Stimulated activated CD4-positive, alpha-beta T cell treated with anti-CD3 and anti-CD28 coated beads, Interleukin-1b, Interleukin-23, amount 100 ng/mL, for 1 hour (primary cell): ENCODE results near the gene RPA1.
"Not testable (repeated sequence)": the region's sequence is repeated elsewhere in the genome, so short reads cannot be mapped to it uniquely, and the experiment has no call there.

ENCODE experiments used
- DNase-seq, 2 donors: peaks; one replicate each; pipeline ENCODE4 v3.0.0-alpha.2; 2020; ENCODE audit warnings: low read depth in 2 of 2

RPA1 gene

DNA sequence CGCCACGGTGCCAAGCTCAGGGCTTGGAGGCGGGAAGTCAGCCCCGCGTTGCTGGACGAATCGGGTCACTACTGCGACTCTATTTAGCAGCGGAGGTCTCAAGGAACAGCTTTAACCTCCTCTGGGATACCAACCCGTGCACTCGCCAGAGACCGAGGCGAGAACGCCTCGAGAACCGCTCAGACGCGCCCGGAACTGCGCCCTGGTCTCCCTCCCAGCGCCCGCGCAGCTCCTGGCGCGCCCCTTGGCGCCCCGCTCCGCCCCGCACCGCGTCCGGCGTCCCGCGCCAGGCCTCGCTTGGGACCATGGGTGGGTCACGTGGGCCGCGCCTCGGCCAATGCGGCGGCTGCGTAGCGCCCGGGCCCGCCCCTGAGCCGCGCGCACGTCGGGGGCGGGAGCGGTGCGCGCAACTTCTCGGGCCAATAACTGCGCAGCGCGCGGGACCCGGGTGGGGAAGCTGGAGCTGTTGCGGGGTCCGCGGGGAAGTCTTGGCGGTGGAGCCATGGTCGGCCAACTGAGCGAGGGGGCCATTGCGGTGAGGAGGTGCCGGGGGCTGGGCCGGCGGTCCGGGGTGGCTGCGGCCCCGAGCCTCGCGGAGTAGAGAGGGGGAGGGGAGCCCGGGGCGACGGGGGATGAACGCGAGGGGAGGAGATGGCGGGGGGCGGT is at the start of gene RPA1, which contains the start of gene SMYD4:
Gene RPA1, plus strand, starts transcription at position 414 of the 666 bp plus-strand sequence. Its CDS starts 89 bp downstream, at position 503.
Gene SMYD4, minus strand, starts transcription at position 311 of the 666 bp plus-strand sequence. CDS start 1,908 bp downstream, outside the sequence.
- peak; percentile 59 to 71 for DNase-seq

- DNase-seq, result no peak
These were observed 47.6 kb upstream of the RPA1 start for GRCh38 chr17:1782171-1782567.

DNA sequence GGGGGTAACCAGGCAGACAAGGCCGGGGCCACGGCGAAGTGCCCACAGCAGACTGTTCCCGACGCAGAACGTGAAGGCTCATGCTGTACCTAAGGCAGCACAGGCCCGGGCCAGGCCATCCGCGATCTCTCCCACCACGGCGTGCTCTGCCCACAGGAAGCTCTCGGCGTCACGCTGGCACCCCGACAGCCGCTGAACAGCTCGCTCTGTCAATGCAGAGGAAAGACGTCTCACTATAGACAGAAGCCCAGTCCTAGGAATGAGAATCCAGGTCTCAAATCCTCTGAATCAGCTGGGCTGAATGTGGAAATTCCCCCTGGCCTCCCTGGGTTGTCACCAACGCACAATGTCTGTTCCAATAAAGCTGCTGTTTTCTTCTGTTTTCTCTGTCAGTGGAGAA is 46.5 kb upstream of the RPA1 start:
- no peak for DNase-seq

GRCh38 chr17:1783834-1784611 is 45.8 kb upstream of the RPA1 start:
- no peak for DNase-seq

- DNase-seq, result no peak
These were observed 43.9 kb upstream of the RPA1 start for GRCh38 chr17:1785930-1786329.

DNA sequence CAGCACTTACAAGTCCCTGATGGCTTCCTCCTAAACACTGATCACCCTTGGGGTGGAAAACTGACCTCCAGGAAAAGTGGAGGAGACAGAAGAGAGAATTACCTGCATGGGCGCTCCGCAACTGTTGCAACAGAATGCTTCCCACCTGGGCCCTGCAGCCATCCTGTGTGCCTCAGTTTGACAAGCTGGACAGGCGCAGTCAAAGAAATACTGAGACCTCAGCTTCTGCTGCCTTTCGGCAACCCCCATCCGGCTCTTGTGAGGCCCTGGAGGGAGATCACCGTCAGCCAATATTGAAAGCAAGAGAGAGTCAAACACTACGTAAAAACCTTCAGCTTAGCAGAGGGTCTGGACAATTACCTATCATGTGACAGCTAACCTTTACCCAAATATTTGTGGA is 43.1 kb upstream of the RPA1 start:
- no peak for DNase-seq

DNA sequence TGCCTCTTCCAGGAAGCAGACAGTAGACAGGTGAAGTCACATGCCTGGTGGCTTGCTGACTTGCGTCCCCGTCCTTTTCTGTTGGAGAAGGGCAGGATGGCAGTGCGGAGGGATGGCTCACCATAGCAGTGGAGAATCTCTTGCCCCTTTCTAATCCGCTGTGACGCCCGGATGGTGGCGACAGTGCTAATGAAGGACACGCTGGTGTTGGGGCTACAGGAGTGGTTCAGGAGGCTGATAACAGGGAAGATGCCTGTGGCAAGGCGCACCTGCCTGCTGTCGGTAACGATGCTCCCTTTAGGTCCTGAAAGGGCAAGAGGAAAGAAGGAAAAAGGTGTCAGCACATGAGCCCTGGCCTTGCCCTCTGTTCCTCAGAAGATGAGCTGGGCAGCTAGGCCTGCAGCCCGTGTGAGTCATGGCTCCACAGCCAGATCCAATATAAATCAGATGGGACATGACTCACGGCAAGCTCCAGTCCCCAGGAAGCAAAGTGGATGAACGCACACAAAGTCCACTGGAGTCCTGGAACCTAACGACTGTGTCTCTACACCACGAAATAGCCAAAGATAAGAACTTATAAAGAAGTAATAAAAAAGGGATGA is 42.4 kb upstream of the RPA1 start:
- no peak for DNase-seq

- DNase-seq, result no peak
These were observed 39.9 kb upstream of the RPA1 start for GRCh38 chr17:1789936-1790335.

DNA sequence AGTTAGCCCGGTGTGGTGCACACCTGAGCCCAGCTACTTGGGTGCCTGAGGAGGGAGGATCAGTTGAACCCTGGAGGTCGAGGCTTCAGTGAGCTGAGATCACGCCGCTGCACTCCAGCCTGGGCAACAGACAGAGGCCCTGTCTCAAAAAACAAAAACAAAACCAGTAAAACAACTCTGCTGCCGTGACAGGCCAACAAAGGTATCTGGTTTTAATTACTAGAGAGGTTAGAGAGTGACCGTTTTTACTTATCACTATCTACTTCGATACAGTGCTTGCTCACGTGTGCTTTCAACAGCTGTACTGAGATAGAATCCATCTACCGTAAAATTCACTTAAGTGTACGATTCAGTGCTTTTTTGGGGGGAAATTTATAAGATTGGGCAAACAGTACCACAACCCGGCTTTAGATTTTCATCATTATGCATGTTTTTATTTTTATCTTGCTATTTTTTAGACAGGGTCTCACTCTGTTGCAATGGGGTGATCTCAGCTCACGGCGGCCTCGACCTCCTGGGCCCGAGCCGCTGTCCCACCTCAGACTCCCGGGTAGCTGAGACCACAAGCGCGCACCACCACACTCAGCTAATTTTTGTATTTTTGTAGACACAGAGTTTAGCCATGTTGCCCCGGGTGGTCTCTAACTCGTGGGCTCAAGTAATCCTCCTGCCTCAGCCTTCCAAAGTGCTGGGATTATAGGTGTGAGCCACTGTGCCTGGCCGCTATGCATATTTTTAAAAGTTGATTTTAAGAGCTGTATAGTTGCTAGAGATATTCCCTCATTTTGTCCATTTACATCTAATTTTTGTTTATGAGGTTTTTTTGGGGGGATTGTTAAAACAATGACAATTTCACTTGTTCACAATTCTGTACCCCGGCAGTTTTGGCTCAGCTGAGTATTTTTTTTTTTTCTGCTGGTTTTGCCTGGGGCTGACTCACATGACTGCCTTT is 37.0 kb upstream of the RPA1 start:
- DNase-seq, result no peak

GRCh38 chr17:1793447-1793806 is 36.4 kb upstream of the RPA1 start:
- DNase-seq, result no peak

- no peak for DNase-seq
These were observed 33.0 kb upstream of the RPA1 start for GRCh38 chr17:1796800-1797199.

GRCh38 chr17:1797323-1797722 is 32.5 kb upstream of the RPA1 start:
- no peak for DNase-seq

DNA sequence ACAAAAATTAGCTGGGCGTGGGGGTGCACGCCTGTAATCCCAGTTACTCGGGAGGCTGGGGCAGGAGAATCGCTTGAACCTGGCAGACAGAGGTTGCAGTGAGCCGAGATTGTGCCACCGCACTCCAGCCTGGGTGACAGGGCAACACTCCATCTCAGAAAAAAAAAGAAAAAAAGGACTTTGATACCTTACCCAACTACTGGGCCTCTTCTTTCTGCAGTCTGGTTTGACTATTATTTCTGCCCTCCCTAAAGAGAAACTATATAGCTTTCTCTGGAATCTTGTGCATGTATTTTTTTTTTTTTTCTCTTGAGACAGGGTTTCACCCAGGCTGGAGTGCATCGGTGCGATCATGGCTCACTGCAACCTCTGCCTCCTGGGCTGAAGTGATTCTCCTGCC is 32.0 kb upstream of the RPA1 start:
- DNase-seq, result not testable (repeated sequence)

- DNase-seq, result no peak
These were observed 29.6 kb upstream of the RPA1 start for GRCh38 chr17:1800240-1800639.

- no peak for DNase-seq
These were observed 29.1 kb upstream of the RPA1 start for GRCh38 chr17:1800712-1801111.

- DNase-seq, result no peak
These were observed 27.4 kb upstream of the RPA1 start for GRCh38 chr17:1802429-1802828.

DNA sequence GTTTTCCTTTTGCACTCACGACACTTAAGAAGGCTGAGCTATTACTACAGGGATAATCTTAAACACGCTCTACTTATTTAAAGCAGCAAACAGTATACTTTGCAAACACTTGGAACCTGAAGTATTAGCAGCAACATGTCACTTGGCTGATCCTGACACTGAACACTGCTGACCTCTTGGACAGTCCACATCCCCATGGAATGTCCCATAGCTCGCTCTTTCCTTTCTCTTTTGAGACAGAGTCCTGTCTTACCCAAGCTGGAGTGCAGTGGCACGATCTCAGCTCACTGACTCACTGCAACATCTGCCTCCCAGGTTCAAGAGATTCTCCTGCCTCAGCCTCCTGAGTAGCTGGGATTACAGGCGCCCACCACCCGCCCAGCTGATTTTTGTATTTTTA is 26.5 kb upstream of the RPA1 start:
- DNase-seq, result no peak

DNA sequence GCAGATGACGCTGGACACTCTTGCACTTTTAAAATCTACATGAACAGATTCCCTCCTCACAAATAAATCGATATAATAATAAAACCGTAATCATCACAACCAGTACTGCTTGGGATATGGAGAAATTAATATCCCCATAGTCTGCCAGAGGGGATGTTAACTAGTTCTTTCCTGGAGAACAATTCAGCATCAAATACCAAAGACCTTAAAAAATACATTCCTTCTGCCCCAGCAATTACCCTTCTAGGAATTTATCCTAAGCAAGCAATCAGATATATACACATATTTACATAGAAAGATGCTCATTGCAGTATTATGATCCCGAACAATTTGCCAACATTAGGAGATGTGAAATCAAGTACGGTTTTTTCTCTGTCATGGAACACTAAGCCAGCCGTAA is 21.9 kb upstream of the RPA1 start:
- DNase-seq, result no peak

GRCh38 chr17:1808644-1809043 is 21.2 kb upstream of the RPA1 start:
- no peak for DNase-seq

DNA sequence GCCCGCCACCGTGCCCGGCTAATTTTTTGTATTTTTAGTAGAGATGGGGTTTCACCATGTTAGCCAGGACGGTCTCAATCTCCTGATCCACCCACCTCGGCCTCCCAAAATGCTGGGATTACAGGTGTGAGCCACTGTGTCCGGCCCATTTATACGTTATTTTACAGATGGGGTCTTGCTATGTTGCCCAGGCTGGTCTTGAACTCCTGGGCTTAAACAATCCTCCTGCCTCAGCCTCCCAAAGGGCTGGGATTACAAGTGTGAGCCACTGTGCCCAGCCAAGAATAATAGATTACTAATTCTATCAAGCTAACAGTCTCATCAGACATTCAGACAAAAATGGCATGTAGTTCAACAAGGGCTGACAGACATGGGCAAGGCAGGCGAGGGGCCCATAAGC is 20.0 kb upstream of the RPA1 start:
- not testable (repeated sequence) for DNase-seq

- DNase-seq, result no peak
These were observed 19.2 kb upstream of the RPA1 start for GRCh38 chr17:1810450-1811103.
